K562 (cell line): ENCODE data around the gene CNOT2. TPM values are rescaled to one million over a fixed set of nuclear protein-coding genes. Genes with fewer than 3 reads are reported as not detected.

ENCODE experiments used
- DMBX1 ChIP-seq: fragments of 250-450 bp; sonication (Bioruptor Pico); IDR thresholded peaks from 2 replicates; pipeline ENCODE4 v1.8.0; 2022; ENCODE audit warnings: inconsistent platforms, mild to moderate bottlenecking, moderate library complexity, borderline replicate concordance
- ETV6 ChIP-seq, 3 experiments: fragments of 150-350 bp in 1 of 3; sonication (generic) in 1 of 3; formaldehyde crosslinking in 1 of 3; IDR thresholded peaks; 2 replicates each; pipeline versions ENCODE4 v1.6.1 to v1.8.0; 2014 to 2022; ENCODE audit warnings: borderline replicate concordance in 2 of 3, low read depth in 2 of 3, antibody characterized with exemption in 1 of 3, low read length in 1 of 3, mild to moderate bottlenecking in 1 of 3, missing genetic modification reagents in 1 of 3
- FOXK1 ChIP-seq: sonication (generic); formaldehyde crosslinking; IDR thresholded peaks from 2 replicates; pipeline ENCODE4 v1.8.0; 2022; ENCODE audit warnings: missing genetic modification reagents, mild to moderate bottlenecking, borderline replicate concordance
- HNRNPH1 ChIP-seq: fragments of 200-400 bp; formaldehyde crosslinking; optimal IDR thresholded peaks from 2 replicates; pipeline ENCODE3; 2017; ENCODE audit warnings: low read depth, mild to moderate bottlenecking, low read length, moderate library complexity
- SRF ChIP-seq, 2 experiments: fragments of 250-450, 450-650 bp in 1 of 2; sonication (Bioruptor Pico) in 1 of 2; sonication (generic) in 1 of 2; formaldehyde crosslinking; IDR thresholded peaks; 2 replicates each; pipeline versions ENCODE4 v1.5.0 to v1.5.1; 2020 to 2022; ENCODE audit warnings: mild to moderate bottlenecking in 1 of 2, missing genetic modification reagents in 1 of 2
- ZFP30 ChIP-seq: fragments of 250-450 bp; sonication (Bioruptor Pico); IDR thresholded peaks from 2 replicates; pipeline ENCODE4 v1.8.0; 2022; ENCODE audit warnings: moderate library complexity, mild to moderate bottlenecking, inconsistent platforms, borderline replicate concordance
- ZNF134 ChIP-seq: fragments of 250-450 bp; sonication (Bioruptor Pico); conservative IDR thresholded peaks from 2 replicates; pipeline ENCODE4 v1.4.0; 2020
- ZNF431 ChIP-seq: sonication (generic); formaldehyde crosslinking; IDR thresholded peaks from 2 replicates; pipeline ENCODE4 v1.8.0; 2022; ENCODE audit warnings: mild to moderate bottlenecking, missing genetic modification reagents
- polyA plus RNA-seq, 8 experiments: library from polyadenylated mRNA; depleted of rRNA in 4 of 8; stranded (reverse) in 5 of 8; unstranded in 3 of 8; fragments of >200 nt; fragmentation: Nextera tagmentation in 2 of 8; fragmentation: Illumina TruSeq in 1 of 8; extraction: Ambion mirVana in 2 of 8; extraction: Trizol in 1 of 8; gene quantifications; 2 replicates each; pipeline versions ENCODE4 v1.2.1 to v1.2.3, GENCODE V29; 2011 to 2014; ENCODE audit warnings: inconsistent platforms in 1 of 8, missing spikeins in 1 of 8
- total RNA-seq, 7 experiments: library from RNA; depleted of rRNA in 6 of 7; stranded (reverse); fragments of >200 nt in 6 of 7; fragmentation: Illumina TruSeq in 2 of 7; extraction: Trizol in 2 of 7; gene quantifications; 2 replicates each; pipeline versions ENCODE4 v1.2.1 to v1.2.3, GENCODE V29; 2011 to 2021; ENCODE audit warnings: low replicate concordance in 1 of 7
- TF ChIP-seq, protein P1 (sequence below), 2 experiments: fragments of 450-650 bp; IDR thresholded peaks; 2 replicates each; pipeline ENCODE4 v1.6.1; 2018; ENCODE audit warnings: mild to moderate bottlenecking in 2 of 2, low read depth in 1 of 2; ENCODE audit not compliant: partially characterized antibody in 2 of 2
- TF ChIP-seq, protein P2 (sequence below): fragments of 250-450 bp; sonication (Bioruptor Pico); IDR thresholded peaks from 2 replicates; pipeline ENCODE4 v1.4.0; 2020; ENCODE audit warnings: mild to moderate bottlenecking, moderate library complexity
- TF ChIP-seq, protein P3 (sequence below), 2 experiments: IDR thresholded peaks in 1 of 2; conservative IDR thresholded peaks in 1 of 2; 2 replicates each; pipeline ENCODE4 v1.6.1; 2016; ENCODE audit warnings: low read depth in 2 of 2, mild to moderate bottlenecking in 1 of 2, missing compliant biosample characterization in 1 of 2, missing genetic modification characterization in 1 of 2, moderate library complexity in 1 of 2
- TF ChIP-seq, protein P4 (sequence below): fragments of 450-650 bp; formaldehyde crosslinking; conservative IDR thresholded peaks from 2 replicates; pipeline ENCODE4 v1.4.0; 2022; ENCODE audit warnings: mild to moderate bottlenecking, missing genetic modification characterization

The CNOT2 gene
- total and polyA plus RNA-seq, 9 of the 15 experiments (the other 6 are each of a cell fraction or from before 2014, with no cell fraction given): 43.6 to 119 (median 84.4) TPM

DNA sequence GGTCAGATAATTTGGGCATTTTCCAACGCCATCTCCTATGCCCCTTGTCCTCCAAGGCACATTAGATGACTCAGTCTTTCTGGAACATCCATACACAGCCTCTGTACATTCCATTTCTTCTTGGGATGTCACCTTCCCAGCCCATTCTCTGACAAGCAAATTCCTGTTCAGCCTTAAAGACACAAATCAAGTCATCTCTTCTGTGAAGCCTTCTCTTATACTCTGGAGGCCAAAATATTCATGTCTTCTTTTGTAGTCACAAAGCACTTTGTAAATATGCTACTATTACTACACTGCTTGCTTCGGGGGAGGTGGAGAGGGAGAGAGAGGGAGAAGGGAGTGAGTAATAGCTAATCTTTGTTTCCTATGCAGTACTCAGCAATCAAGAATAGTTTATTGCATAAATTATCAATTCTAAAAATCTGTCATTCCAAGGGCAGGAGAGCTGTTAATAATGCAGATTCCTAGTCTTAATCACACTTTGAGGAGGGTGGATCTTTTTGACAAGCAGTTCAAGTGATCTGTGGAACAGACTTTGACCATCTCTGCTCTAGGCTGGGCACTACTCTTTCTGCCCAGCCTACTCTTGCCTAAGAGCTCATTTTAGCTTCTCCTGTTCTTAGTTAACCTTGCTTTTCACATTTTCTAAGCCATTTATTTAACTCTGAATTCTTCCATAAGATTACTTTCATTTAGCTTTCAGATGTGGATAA lies 150.7 kb downstream of the CNOT2 start (continued):
- TF ChIP-seq, protein P1, sequence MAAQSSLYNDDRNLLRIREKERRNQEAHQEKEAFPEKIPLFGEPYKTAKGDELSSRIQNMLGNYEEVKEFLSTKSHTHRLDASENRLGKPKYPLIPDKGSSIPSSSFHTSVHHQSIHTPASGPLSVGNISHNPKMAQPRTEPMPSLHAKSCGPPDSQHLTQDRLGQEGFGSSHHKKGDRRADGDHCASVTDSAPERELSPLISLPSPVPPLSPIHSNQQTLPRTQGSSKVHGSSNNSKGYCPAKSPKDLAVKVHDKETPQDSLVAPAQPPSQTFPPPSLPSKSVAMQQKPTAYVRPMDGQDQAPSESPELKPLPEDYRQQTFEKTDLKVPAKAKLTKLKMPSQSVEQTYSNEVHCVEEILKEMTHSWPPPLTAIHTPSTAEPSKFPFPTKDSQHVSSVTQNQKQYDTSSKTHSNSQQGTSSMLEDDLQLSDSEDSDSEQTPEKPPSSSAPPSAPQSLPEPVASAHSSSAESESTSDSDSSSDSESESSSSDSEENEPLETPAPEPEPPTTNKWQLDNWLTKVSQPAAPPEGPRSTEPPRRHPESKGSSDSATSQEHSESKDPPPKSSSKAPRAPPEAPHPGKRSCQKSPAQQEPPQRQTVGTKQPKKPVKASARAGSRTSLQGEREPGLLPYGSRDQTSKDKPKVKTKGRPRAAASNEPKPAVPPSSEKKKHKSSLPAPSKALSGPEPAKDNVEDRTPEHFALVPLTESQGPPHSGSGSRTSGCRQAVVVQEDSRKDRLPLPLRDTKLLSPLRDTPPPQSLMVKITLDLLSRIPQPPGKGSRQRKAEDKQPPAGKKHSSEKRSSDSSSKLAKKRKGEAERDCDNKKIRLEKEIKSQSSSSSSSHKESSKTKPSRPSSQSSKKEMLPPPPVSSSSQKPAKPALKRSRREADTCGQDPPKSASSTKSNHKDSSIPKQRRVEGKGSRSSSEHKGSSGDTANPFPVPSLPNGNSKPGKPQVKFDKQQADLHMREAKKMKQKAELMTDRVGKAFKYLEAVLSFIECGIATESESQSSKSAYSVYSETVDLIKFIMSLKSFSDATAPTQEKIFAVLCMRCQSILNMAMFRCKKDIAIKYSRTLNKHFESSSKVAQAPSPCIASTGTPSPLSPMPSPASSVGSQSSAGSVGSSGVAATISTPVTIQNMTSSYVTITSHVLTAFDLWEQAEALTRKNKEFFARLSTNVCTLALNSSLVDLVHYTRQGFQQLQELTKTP (IDR thresholded peaks at IDR 0.05; ENCODE audit: low read depth in 1 of 2, partially characterized antibody in 2 of 2): no peak
- TF ChIP-seq ETV6 (IDR thresholded peaks at IDR 0.05; ENCODE audit: borderline replicate concordance in 1 of 2, low read depth in 2 of 2, low read length in 1 of 2) (no peak), ETV6 (CRISPR knock-in tag; IDR thresholded peaks at IDR 0.05; ENCODE audit: borderline replicate concordance) (no peak), HNRNPH1 (no peak), ZNF431 (CRISPR knock-in tag) (no peak), SRF (CRISPR knock-in tag; IDR thresholded peaks at IDR 0.05) (no peak), DMBX1 (CRISPR knock-in tag) (no peak), FOXK1 (CRISPR knock-in tag) (no peak), ZNF134 (CRISPR knock-in tag) (no peak), ZFP30 (CRISPR knock-in tag) (no peak)
- TF ChIP-seq, protein P2, sequence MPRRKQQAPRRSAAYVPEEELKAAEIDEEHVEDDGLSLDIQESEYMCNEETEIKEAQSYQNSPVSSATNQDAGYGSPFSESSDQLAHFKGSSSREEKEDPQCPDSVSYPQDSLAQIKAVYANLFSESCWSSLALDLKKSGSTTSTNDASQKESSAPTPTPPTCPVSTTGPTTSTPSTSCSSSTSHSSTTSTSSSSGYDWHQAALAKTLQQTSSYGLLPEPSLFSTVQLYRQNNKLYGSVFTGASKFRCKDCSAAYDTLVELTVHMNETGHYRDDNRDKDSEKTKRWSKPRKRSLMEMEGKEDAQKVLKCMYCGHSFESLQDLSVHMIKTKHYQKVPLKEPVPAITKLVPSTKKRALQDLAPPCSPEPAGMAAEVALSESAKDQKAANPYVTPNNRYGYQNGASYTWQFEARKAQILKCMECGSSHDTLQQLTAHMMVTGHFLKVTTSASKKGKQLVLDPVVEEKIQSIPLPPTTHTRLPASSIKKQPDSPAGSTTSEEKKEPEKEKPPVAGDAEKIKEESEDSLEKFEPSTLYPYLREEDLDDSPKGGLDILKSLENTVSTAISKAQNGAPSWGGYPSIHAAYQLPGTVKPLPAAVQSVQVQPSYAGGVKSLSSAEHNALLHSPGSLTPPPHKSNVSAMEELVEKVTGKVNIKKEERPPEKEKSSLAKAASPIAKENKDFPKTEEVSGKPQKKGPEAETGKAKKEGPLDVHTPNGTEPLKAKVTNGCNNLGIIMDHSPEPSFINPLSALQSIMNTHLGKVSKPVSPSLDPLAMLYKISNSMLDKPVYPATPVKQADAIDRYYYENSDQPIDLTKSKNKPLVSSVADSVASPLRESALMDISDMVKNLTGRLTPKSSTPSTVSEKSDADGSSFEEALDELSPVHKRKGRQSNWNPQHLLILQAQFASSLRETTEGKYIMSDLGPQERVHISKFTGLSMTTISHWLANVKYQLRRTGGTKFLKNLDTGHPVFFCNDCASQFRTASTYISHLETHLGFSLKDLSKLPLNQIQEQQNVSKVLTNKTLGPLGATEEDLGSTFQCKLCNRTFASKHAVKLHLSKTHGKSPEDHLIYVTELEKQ (CRISPR knock-in tag): no peak
- TF ChIP-seq, protein P3, sequence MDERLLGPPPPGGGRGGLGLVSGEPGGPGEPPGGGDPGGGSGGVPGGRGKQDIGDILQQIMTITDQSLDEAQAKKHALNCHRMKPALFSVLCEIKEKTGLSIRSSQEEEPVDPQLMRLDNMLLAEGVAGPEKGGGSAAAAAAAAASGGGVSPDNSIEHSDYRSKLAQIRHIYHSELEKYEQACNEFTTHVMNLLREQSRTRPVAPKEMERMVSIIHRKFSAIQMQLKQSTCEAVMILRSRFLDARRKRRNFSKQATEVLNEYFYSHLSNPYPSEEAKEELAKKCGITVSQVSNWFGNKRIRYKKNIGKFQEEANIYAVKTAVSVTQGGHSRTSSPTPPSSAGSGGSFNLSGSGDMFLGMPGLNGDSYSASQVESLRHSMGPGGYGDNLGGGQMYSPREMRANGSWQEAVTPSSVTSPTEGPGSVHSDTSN (CRISPR knock-in tag; IDR thresholded peaks at IDR 0.05; ENCODE audit: low read depth): no peak
- TF ChIP-seq, protein P3 (tag; conservative IDR thresholded peaks at IDR 0.05; ENCODE audit: low read depth): no peak
- TF ChIP-seq, protein P4, sequence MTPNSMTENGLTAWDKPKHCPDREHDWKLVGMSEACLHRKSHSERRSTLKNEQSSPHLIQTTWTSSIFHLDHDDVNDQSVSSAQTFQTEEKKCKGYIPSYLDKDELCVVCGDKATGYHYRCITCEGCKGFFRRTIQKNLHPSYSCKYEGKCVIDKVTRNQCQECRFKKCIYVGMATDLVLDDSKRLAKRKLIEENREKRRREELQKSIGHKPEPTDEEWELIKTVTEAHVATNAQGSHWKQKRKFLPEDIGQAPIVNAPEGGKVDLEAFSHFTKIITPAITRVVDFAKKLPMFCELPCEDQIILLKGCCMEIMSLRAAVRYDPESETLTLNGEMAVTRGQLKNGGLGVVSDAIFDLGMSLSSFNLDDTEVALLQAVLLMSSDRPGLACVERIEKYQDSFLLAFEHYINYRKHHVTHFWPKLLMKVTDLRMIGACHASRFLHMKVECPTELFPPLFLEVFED (CRISPR knock-in tag): no peak
